HG03095 (cell line): Measurements from ENCODE around the gene LHX5.
"Not testable (repeated sequence)": the region's sequence is repeated elsewhere in the genome, so short reads cannot be mapped to it uniquely, and the experiment has no call there.

Experiments used
- ATAC-seq: cut with Tn5 transposase; IDR thresholded peaks from one replicate; pipeline ENCODE4 v1.9.1; 2021; ENCODE audit warnings: moderate library complexity; ENCODE audit not compliant: unreplicated experiment

LHX5 gene

GRCh38 chr12:113471619-113472171 lies at the start of gene LHX5:
Gene LHX5 (minus strand): TSS chr12:113471871. CDS start chr12:113471498, 373 bp downstream.
- ATAC-seq = no peak

- ATAC-seq = no peak
Observed at GRCh38 chr12:113519464-113520307, 48.0 kb upstream of the LHX5 start.

GRCh38 chr12:113515082-113515856 lies 43.6 kb upstream of the LHX5 start:
- ATAC-seq = no peak

GRCh38 chr12:113514602-113515001 lies 42.9 kb upstream of the LHX5 start:
- ATAC-seq = no peak

GRCh38 chr12:113512568-113512967 lies 40.9 kb upstream of the LHX5 start:
- no peak for ATAC-seq

- ATAC-seq = no peak
Observed at GRCh38 chr12:113506867-113507266, 35.2 kb upstream of the LHX5 start.

- ATAC-seq = no peak
Observed at GRCh38 chr12:113505941-113506340, 34.3 kb upstream of the LHX5 start.

GRCh38 chr12:113504917-113505316 lies 33.2 kb upstream of the LHX5 start:
- no peak for ATAC-seq

GRCh38 chr12:113500782-113501311 lies 29.2 kb upstream of the LHX5 start:
- no peak for ATAC-seq

GRCh38 chr12:113500306-113500675 lies 28.6 kb upstream of the LHX5 start:
- no peak for ATAC-seq

- ATAC-seq = no peak
Observed at GRCh38 chr12:113498490-113498889, 26.8 kb upstream of the LHX5 start.

- no peak for ATAC-seq
Observed at GRCh38 chr12:113497693-113498092, 26.0 kb upstream of the LHX5 start.

- not testable (repeated sequence) for ATAC-seq
Observed at GRCh38 chr12:113495941-113496340, 24.3 kb upstream of the LHX5 start.

- ATAC-seq = no peak
Observed at GRCh38 chr12:113488322-113488721, 16.7 kb upstream of the LHX5 start.

- ATAC-seq = no peak
Observed at GRCh38 chr12:113486722-113487121, 15.1 kb upstream of the LHX5 start.

- ATAC-seq = no peak
Observed at GRCh38 chr12:113485330-113485729, 13.7 kb upstream of the LHX5 start.

GRCh38 chr12:113482334-113482733 lies 10.7 kb upstream of the LHX5 start:
- no peak for ATAC-seq

- no peak for ATAC-seq
Observed at GRCh38 chr12:113480336-113480971, 8.8 kb upstream of the LHX5 start.

GRCh38 chr12:113479590-113480335 lies 8.1 kb upstream of the LHX5 start:
- ATAC-seq = no peak

- ATAC-seq = no peak
Observed at GRCh38 chr12:113479216-113479589, 7.5 kb upstream of the LHX5 start.
